ACHN (cell line): ENCODE measurements around the gene MAGI1.
"Not testable (repeated sequence)": the region's sequence is repeated elsewhere in the genome, so short reads cannot be mapped to it uniquely, and the experiment has no call there.

ENCODE experiments used
- DNase-seq: peaks from one replicate; pipeline ENCODE4 v3.0.0-alpha.2; 2015
- in situ Hi-C: cut with HindIII; loops from 2 replicates; pipeline ENCODE4 v1.10.0; 2017; ENCODE audit warnings: low sequenced_read_pairs, low pct_ligation_motif_present, low pct_unique_long_range_greater_than_20kb

MAGI1 gene

DNA sequence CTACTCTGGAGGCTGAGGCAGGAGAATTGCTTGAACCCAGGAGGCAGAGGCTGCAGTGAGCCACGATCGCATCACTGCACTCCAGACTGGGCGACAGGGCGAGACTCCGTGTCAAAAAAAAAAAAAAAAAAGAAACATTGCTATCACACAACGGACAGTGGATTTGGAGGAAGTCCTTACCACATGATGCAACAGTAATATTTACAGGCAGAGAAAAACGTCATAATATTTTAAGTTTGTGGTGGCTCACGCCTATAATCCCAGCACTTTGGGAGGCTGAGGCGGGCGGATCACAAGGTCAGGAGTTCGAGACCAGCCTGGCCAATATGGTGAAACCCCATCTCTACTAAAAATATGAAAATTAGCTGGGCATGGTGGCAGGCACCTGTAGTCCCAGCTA lies 473.0 kb downstream of the MAGI1 start:
- in situ Hi-C loops, DNase-seq: not testable (repeated sequence)

DNA sequence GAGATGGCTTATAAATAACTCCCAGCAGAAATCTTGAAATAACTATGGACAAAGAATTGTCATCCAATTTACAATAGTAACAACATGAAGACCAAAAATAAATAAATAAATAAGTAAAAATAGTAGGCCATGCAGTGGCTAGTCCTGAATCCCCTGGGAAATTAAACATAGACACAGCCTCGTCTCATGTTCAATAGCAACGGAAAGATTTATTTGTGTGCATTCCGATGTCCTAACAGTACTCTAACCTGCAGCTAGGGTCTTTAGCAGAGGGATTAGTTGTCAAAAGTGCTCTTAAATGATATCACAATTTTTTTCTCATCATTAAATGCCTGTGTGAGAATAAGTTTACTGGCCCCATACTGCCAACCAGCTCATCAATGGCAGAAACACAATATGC lies 474.2 kb downstream of the MAGI1 start:
- DNase-seq, result no peak
- in situ Hi-C loops, result no loop called here

DNA sequence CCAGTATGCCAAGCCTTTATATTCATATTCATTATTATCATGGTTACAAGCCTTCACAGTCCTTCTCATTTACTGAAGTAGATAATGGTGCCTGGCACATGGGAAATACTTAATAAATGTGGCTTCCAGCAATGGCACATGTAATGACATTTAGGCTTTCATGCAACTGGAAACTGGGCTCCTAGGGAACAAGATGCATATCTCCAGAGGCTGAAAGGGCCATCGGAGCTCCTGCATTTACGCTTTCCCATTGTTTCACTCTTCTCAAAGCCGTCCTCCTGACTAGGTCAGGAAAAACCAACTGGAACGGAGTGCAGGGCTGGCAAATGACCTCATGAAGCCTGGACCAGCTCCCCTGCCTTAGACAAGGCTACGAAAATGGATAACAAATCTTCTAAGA lies 474.9 kb downstream of the MAGI1 start:
- no peak for DNase-seq
- in situ Hi-C loops, result no loop called here

DNA sequence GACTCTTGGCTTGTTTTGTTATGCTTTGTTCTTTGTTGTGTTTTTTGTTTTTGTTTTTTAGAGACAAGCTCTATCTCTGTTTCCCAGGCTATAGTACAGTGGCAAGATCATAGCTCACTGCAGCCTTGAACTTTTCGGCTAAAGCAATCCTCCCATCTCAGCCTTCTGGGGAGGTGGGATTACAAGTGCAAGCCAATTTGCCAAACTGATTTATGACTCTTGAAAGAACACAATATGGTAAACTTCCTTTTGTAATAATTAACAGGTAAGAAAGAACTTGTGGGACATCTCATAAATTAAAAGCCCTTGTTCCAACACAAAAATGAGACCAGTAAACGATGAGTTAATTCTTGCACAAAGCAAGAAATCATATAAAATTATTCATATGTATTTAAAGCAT lies 476.3 kb downstream of the MAGI1 start:
- DNase-seq, result no peak
- in situ Hi-C loops, result no loop called here

DNA sequence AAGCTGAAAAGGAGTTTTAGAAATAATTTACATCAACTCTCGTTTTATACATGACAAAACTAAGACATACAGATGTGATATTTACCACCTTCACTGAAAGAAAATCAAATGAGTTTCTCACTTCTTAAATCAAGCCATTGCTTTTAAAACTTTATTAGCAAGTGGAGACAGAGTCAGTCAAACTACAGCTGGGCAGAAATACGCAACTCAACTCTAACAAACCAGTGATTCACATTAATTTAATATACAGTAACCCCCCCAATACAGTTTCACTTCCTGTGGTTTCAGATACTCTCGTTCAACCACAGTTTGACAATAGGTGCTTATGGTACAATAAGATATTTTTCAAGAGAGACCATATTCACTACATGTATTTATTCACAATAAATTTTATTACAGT lies 477.1 kb downstream of the MAGI1 start:
- in situ Hi-C loops, result no loop called here
- DNase-seq, result no peak

DNA sequence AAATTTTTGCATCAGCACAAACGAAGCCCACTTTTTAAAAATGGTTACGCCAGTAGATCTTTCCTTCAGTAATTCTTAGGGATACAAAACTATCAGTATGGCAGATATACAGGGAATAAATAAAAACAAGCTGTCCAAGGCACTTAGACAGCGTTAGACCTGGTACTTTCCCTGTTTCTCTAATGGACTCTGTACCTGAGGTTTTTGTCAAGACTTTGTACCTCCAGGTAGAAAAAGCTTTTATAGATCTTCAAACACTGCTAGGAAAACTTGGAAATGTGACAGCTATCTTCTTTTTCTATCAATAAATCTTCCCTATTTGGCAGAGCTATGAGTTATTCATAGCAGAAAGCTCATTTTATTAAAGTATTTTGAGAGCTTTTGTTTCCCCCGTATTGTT lies 477.8 kb downstream of the MAGI1 start:
- DNase-seq, result no peak
- in situ Hi-C loops, result no loop called here

DNA sequence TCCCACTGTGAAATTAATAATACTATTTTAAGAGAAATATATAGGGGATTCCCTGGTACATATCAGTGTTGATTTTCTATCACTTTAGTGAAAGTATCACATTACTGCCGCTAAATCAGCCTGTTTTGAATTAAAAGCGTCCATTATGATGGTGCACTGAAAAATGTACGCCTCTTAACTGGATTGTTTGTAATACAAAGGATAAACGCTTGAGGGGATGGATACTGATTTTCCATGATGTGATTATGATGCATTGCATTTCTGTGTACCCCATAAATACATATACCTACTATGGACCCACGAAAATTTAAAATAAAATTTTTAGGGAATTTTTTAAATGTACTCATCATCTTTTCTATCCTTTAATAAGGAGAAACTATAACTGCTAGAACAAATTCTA lies 478.6 kb downstream of the MAGI1 start:
- in situ Hi-C loops, result no loop called here
- DNase-seq, result no peak

DNA sequence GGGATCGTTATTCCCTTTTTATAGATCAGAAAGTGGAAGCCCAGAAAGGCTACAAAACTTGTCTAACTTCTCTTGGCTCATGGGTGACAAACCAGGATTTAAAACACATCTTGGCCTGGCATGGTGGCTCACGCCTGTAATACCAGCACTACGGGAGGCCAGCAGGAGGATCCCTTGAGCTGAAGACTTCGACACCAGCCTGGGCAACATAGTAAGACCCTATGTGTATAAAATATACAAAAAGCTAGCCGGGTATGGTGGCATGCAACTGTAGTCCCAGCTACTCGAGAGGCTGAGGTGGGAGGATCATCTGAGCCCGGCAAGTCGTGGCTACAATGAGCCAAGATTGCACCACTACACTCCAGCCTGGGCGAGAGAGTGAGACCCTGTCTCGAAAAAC lies 479.1 kb downstream of the MAGI1 start:
- in situ Hi-C loops, result no loop called here
- no peak for DNase-seq

DNA sequence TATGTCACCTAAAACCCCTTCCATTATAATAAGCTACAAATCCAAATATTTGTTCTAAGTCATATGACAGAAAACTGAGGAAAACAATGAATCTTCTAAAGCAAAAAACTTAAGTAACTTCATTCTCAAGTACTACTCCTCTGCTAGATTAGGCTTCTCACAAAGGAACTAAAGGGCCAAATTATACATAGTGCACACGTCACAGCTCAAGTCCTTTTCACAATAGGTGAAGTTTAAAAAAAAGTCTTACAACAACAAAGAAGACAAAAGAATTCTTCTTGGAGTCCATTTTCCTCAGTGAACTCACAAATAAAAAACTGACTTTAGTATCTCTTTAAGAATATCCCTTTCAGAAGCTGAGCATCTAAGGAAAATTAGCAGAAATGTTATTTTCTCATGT lies 479.9 kb downstream of the MAGI1 start:
- in situ Hi-C loops, result no loop called here
- DNase-seq, result no peak

DNA sequence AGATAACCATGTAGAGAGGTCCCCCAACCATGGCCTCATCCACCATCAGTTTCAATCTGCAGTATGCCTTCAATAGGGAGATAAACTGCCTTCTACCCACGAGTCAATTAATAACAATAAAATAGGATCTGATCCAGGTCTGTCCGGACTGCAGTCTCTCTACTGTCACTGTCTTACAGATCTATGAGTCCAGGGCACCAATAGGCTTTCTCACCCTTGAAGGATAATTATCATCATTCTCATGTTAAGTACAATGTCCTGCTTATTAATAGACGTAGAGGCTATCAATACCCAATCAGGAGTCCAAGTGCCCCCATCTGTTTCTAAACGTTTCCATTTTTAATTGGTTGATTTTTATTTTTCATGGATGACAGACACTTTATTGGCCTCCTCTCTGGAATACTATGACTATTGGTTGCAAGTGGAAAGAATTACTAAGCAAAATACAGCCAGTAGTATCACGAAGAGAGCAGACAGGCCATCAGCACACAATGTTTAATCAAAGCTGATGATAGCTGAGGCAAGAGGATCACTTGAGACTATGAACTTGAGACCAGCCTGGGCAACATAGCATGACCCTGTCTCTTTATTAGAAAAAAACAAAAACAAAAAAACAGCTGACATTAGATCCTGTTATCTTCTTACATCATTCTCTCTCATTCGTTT lies 480.7 kb downstream of the MAGI1 start:
- no peak for DNase-seq
- in situ Hi-C loops, result no loop called here

DNA sequence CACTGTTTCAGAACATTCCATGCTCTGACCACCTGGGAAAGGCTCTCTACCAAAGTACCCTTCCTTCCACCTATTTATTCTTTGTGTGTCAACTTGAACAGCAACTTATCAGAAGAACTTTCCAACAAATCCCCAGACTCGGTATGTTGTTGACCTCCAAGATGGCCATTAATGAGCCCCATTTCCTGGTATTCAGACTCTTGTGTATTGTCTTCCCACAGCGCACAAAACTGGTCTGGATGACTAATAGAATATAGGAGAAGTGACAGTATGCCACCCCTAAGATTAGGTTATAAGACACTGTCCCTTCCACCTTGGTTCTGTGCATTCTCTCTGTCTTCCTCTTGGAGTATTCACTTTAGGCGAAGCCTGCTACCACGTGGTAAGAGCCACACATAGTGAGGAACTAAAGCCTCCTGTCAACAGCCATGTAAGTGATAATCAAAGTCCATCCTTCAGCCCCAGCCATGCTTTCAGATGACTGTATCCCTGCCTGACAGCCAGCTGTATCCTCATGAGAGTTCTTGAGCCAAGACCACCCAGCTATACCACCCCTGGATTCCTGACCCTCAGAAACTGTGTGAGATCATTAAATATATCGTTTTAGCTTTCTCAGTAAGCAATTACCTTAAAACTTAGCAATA lies 481.7 kb downstream of the MAGI1 start:
- in situ Hi-C loops, result no loop called here
- DNase-seq, result no peak

DNA sequence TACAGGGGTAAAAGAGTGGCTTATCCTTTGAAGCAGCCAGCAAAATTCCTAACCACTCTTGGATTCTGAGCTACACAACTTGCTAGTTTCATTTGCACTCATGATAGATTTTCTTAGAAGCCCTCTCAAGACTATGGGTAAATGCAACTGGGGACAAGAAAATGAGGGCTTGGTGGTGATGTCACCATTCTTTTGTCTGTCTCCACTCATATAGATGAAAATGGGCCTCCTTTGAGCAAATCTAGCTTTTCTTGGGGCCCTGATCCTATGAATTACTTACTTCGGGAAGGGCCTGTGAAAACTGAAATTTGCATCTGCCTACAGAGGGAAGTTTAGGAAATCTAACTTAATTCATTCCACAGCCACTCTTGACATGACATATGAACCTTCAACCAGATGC lies 486.3 kb downstream of the MAGI1 start:
- DNase-seq, result no peak
- in situ Hi-C loops, result no loop called here

DNA sequence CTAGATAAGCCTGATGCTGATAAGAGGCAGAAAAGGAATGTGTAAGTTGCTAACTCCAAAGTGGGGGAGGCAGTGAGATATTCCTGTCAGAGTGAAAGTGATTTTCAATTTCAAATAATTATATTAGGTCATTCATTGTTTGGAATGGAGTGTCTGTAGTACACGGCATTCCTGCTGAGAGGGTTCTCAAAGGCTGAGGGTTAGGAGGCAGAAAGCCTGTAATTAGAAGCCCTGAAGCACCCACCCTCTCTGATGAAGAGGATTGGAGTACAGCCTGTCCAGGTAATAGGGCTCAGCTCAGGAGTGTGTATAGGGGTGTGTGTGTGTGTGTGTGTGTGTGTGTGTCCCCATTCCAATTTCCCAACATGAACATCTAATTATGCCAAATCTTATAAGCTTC lies 486.8 kb downstream of the MAGI1 start:
- in situ Hi-C loops, result no loop called here
- DNase-seq, result no peak

DNA sequence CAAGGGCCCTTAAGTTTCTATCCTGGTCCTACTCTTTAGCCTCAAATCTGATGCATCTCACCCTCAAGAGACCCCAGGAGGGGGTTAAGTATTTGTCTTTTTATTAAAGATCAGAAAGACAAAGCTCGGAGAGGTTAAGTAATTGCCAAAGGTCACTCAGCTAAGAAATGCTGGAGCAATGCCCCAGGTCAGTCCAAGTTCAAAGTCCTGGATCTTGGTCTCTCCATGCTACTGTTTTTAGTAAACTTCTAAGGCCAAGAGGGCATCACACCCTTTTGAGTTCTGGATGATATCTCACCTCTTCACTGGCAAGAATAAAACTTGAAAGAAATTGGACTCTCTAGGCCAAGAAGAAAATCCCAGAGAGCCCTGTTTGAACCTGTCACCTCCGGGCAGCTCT lies 488.6 kb downstream of the MAGI1 start:
- in situ Hi-C loops, result no loop called here
- no peak for DNase-seq

DNA sequence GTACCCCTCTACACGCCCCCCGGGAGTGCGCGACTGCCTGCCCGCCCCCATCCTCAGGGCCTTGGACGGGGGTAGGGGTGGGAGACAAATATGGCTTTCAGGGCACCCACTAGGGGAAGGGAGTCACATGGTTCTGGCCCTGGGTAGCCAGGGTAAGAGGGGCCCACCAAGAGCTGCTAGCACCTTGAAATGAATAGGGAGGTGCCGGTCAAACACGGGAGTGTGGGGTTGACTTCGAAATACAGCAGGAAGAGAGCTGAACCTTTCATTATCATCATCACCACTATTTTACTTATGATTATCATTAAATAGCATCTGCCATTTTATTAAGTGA lies 489.1 kb downstream of the MAGI1 start:
- no peak for DNase-seq
- in situ Hi-C loops, result no loop called here

DNA sequence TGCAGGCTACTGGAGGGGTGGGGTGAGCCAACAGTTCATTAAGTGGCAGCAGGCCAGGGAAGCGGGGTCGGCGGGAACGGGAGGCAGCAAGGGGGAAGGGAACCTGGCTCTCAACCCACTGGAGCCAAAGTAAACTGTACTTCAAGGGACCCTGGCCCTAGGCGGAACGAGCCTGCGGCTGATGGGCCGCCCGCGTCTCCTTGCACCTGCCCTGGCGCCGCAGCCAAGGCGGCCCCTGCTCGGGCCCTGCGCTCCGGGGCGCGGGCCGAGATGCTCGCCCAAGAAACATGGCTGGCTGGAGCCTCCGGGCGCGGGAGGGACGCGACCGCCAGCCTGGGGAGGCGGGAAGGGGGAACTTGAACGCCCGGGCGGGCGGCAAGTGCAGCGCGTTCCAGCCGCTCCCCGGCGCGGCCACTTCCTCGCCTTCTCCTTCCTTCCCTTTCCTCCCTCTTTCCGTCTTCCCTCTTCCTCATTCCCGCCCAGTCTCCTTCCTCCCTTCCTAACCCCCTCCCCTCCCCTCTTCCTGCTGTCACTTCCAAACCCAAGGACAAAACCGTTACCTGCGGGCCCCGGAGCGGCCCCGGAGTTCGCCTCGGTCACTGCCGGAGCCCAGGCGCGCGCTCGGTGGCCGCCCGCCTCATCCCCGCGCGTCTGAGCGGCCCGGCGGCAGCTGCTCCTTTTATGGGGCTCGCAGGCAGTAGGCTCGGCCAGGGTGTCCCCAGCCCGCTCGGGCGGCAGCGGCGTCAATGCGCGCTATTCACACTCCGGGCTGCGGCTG lies 489.7 kb downstream of the MAGI1 start:
- peak; percentile 11 for DNase-seq
- in situ Hi-C loops, result no loop called here

DNA sequence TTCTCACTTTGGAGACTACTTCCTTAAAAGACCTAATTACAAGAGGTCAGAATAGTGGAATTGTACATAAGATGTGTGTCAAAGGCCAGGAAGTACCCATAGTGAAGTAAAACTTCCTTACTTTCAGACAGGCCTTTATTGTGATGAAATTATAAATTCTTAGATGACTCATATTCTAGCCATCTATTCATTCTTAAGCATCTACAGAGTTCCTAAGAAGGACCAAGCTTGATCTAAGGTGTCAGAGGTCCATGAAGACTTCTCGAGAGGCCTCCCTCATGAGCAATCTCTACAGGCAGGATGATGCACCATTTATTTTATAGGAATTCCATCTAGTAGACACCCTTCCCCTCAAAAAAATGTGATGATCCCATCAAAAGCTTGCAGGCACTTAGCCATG lies 493.3 kb downstream of the MAGI1 start:
- in situ Hi-C loops, result no loop called here
- DNase-seq, result no peak

DNA sequence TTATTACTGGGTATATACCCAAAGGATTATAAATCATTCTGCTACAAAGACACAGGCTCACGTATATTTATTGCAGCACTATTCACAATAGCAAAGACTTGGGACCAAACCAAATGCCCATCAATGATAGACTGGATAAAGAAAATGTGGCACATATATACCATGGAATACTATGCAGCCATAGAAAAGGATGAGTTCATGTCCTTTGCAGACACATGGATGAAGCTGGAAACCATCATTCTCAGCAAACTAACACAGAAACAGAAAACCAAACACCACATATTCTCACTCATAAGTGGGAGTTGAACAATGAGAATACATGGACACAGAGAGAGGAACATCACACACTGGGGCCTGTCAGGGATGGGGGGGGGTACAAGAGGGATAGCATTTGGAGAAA lies 495.3 kb downstream of the MAGI1 start:
- in situ Hi-C loops, DNase-seq: not testable (repeated sequence)

DNA sequence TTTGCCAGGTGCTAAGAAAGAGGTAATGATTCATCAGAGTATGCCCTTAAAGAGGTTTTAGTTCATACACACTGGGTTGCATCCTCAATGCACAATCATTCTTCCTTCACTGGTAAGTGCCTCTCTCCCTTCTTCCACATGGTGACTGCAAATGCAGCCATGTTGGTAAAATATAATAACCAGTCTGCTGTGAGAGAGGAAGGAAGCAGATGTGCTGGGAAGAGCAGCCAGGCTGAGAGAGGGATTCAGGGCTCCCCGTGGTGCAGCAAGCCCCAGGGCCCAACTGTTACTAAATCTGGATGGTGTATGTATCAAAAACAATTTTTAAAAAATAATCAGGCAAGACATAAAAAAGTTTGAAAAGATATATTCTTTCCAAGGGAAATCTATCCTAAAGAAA lies 498.1 kb downstream of the MAGI1 start:
- DNase-seq, result no peak
- in situ Hi-C loops, result no loop called here

DNA sequence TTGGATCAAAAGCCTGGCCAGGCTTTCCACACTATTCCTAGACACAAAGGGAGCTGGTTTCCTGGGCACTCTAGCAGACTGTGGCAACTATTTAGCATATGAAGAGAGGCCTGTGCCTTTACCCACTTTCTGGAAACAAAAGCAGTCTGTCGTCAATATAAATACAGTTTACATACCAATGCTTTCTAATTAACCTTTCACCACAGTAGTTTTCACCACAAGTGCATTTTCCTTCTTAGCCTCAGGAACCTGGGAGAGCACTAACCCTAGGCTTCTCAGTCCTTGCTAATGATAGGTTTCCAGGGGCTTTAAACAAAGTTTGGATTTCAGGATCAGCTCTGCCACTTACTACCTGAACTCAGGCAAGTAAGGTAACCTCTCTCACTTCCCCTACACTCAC lies 499.1 kb downstream of the MAGI1 start:
- in situ Hi-C loops, result no loop called here
- no peak for DNase-seq
